Upper lobe of left lung (tissue), 6 donors: ENCODE results near the gene MCTP2. TPM values are rescaled to one million over a fixed set of nuclear protein-coding genes. Genes with fewer than 3 reads are reported as not detected.

ENCODE experiments used
- ATAC-seq, 2 donors: fragments of 200-7000 bp; cut with Tn5 transposase; one replicate each; pipeline ENCODE4 v1.9.1; 2022; ENCODE audit warnings: mild to moderate bottlenecking in 2 of 2, moderate library complexity in 2 of 2; ENCODE audit not compliant: low FRiP score in 2 of 2
- DNase-seq, 2 donors: peaks; one replicate each; pipeline ENCODE4 v3.0.0-alpha.2; 2019 to 2020
- H3K27ac ChIP-seq, 4 donors: fragments of 200-600 bp; sonication (generic); one replicate each; pipeline ENCODE4 v1.5.1; 2016 to 2019
- H3K27me3 ChIP-seq, 4 donors: fragments of 200-600 bp; sonication (generic); one replicate each; pipeline ENCODE4 v1.5.1; 2017 to 2019
- H3K36me3 ChIP-seq, 4 donors: fragments of 200-600 bp; sonication (generic); one replicate each; pipeline ENCODE4 v1.5.1; 2016 to 2019
- H3K4me1 ChIP-seq, 4 donors: fragments of 200-600 bp; sonication (generic); one replicate each; pipeline ENCODE4 v1.5.1; 2018 to 2019
- H3K4me3 ChIP-seq, 4 donors: fragments of 200-600 bp; sonication (generic); one replicate each; pipeline ENCODE4 v1.5.1; 2017 to 2019; ENCODE audit warnings: mild to moderate bottlenecking in 2 of 4, moderate library complexity in 1 of 4
- H3K9me3 ChIP-seq, 4 donors: fragments of 200-600 bp; sonication (generic); one replicate each; pipeline ENCODE4 v1.5.1; 2018 to 2019
- EP300 ChIP-seq, 4 donors: sonication (generic); formaldehyde crosslinking; IDR thresholded peaks; one replicate each; pipeline ENCODE4 v1.5.1; 2017; ENCODE audit warnings: antibody characterized with exemption in 4 of 4, control low read depth in 2 of 4
- POLR2A ChIP-seq, 4 donors: fragments of 450-650 bp; IDR thresholded peaks; one replicate each; pipeline ENCODE4 v1.5.1; 2016 to 2017; ENCODE audit warnings: antibody characterized with exemption in 4 of 4, mild to moderate bottlenecking in 2 of 4
- POLR2AphosphoS5 ChIP-seq, 2 donors: sonication (generic); formaldehyde crosslinking; IDR thresholded peaks; one replicate each; pipeline ENCODE4 v1.5.1; 2017; ENCODE audit warnings: antibody characterized with exemption in 2 of 2
- WGBS, 2 donors: methylation state at CpG; one replicate each; pipeline ENCODE4 v1.1.5; 2017 to 2018; 5-methylcytosine and 5-hydroxymethylcytosine counted together
- total RNA-seq, 6 donors: library from RNA; depleted of rRNA in 4 of 6; stranded (reverse); fragments of >200 nt in 4 of 6; gene quantifications; one replicate each; pipeline versions ENCODE4 v1.1.0 to v1.2.1, GENCODE V29; 2016 to 2021
- TF ChIP-seq, protein P1 (sequence below), 6 experiments: fragments of 450-650 bp in 4 of 6; fragments of 200-600 bp in 2 of 6; sonication (generic) in 2 of 6; IDR thresholded peaks; one replicate each; pipeline ENCODE4 v1.5.1; 2016 to 2019; ENCODE audit warnings: antibody characterized with exemption in 6 of 6
- donor health status: DM: no; HTN: no; CAD: no; lungs with moderate emphysema.
- donor health status: DM: no; HTN: yes; CAD: no; lungs with severe emphysema.

Gene MCTP2
- total RNA-seq, 6 donors from 2014 or later, result 33.4 to 64.8 (median 48.5) TPM

- no peaks in the 10 kb centered on the region for H3K27me3 ChIP-seq
- ATAC-seq, result no peak
- no peak overlapping the region for H3K4me3 ChIP-seq
Measured at GRCh38 chr15:94290730-94291129, 59.4 kb downstream of the MCTP2 start.

DNA sequence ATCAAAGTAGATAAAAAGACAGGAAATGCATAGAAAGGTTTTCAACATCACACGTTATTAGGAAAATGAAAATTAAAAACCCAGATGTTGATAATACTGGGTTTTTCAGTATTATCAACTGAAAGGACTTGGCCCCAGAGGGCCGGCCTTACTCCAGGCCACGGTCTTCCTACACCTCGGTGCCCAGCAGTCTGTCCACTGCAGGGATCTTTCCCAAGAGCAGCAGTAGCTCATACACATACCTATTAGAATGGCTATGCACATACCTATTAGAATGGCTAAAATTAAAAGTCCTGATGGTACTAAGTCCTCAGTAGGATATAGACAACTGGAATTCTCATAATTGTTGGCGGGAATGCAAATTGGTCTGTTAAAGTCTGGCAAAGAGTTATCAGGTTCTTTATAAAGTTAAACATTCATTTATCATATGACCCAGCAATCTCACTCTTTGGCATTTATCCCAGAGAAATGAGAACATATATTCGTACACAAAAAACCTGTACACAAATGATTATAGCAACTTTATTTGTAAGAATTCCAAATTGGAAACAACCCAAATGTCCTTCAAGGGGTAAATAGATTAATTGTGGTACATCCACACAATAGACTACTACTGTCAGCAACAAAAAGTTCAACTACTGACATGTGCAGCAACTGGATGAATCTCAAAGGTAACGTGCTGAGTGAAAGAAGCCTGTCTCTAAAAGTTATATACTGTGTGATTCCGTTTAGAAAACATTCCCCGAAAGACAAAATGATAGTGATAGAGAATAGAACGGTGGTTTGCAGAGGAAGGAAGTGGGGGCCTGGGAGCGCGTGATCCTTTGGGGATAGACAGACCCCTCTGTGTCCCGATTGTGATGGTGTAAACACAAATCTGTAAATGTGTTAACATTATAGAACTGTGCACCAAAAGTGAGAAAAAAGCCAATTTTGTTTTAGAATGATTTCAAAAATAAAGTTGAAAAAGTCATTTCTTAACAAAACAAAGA, 62.3 kb downstream of the MCTP2 start:
- TF ChIP-seq POLR2A (IDR thresholded peaks at IDR 0.05), result no peak
- TF ChIP-seq EP300 (IDR thresholded peaks at IDR 0.05), result no peak
- TF ChIP-seq, protein P1, sequence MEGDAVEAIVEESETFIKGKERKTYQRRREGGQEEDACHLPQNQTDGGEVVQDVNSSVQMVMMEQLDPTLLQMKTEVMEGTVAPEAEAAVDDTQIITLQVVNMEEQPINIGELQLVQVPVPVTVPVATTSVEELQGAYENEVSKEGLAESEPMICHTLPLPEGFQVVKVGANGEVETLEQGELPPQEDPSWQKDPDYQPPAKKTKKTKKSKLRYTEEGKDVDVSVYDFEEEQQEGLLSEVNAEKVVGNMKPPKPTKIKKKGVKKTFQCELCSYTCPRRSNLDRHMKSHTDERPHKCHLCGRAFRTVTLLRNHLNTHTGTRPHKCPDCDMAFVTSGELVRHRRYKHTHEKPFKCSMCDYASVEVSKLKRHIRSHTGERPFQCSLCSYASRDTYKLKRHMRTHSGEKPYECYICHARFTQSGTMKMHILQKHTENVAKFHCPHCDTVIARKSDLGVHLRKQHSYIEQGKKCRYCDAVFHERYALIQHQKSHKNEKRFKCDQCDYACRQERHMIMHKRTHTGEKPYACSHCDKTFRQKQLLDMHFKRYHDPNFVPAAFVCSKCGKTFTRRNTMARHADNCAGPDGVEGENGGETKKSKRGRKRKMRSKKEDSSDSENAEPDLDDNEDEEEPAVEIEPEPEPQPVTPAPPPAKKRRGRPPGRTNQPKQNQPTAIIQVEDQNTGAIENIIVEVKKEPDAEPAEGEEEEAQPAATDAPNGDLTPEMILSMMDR (IDR thresholded peaks at IDR 0.05), result no peak
- no peak for TF ChIP-seq POLR2AphosphoS5 (IDR thresholded peaks at IDR 0.05)
- H3K4me1 ChIP-seq, result peaks cover 0 to 8% (median 6%) of the 10 kb centered on the region in 4 donors
- no peaks in the 10 kb centered on the region for H3K27me3 ChIP-seq
- H3K36me3 ChIP-seq, result no peaks in the 10 kb centered on the region
- 45 to 53% methylated on average over 13 of the region's 13 CpGs for WGBS, 2 donors
- no peak overlapping the region for H3K4me3 ChIP-seq
- H3K9me3 ChIP-seq, result no peaks in the 10 kb centered on the region
- ATAC-seq (no peak), DNase-seq (no peak)
- no peak overlapping the region for H3K27ac ChIP-seq

More at GRCh38 chr15:94290730-94291129, 59.4 kb downstream of the MCTP2 start:
- 50 to 76% methylated on average over 1 of the region's 1 CpG for WGBS, 2 donors
- no peak for DNase-seq
- no peaks in the 10 kb centered on the region for H3K36me3 ChIP-seq
- H3K9me3 ChIP-seq, result no peaks in the 10 kb centered on the region
- no peak overlapping the region for H3K27ac ChIP-seq
- TF ChIP-seq EP300 (IDR thresholded peaks at IDR 0.05) (no peak), POLR2AphosphoS5 (IDR thresholded peaks at IDR 0.05) (no peak), POLR2A (IDR thresholded peaks at IDR 0.05) (no peak)
- TF ChIP-seq, protein P1 (IDR thresholded peaks at IDR 0.05), result no peak
- peaks cover 0 to 8% (median 0%) of the 10 kb centered on the region in 4 donors for H3K4me1 ChIP-seq

- Histone ChIP-seq H3K9me3 (no peaks in the 10 kb centered on the region), H3K4me1 (peaks cover 0 to 8% (median 6%) of the 10 kb centered on the region in 4 donors), H3K27ac (no peak overlapping the region), H3K4me3 (no peak overlapping the region), H3K27me3 (no peaks in the 10 kb centered on the region), H3K36me3 (no peaks in the 10 kb centered on the region)
- no peak for DNase-seq
- no peak for ATAC-seq
- WGBS, 2 donors, result 59 to 71% methylated on average over 1 of the region's 1 CpG
- TF ChIP-seq EP300 (IDR thresholded peaks at IDR 0.05) (no peak), POLR2A (IDR thresholded peaks at IDR 0.05) (no peak), POLR2AphosphoS5 (IDR thresholded peaks at IDR 0.05) (no peak)
- TF ChIP-seq, protein P1 (IDR thresholded peaks at IDR 0.05), result no peak
Measured at GRCh38 chr15:94294556-94294955, 63.2 kb downstream of the MCTP2 start.

GRCh38 chr15:94295275-94295674, 63.9 kb downstream of the MCTP2 start:
- WGBS, 2 donors, result 72 to 84% methylated on average over 4 of the region's 4 CpGs
- DNase-seq (no peak), ATAC-seq (no peak)
- H3K36me3 ChIP-seq, result no peaks in the 10 kb centered on the region
- no peak overlapping the region for H3K27ac ChIP-seq
- no peaks in the 10 kb centered on the region for H3K27me3 ChIP-seq
- H3K9me3 ChIP-seq, result no peaks in the 10 kb centered on the region
- H3K4me1 ChIP-seq, result peaks cover 0 to 8% (median 6%) of the 10 kb centered on the region in 4 donors
- H3K4me3 ChIP-seq, result no peak overlapping the region
- TF ChIP-seq, protein P1 (IDR thresholded peaks at IDR 0.05), result no peak
- no peak for TF ChIP-seq POLR2A (IDR thresholded peaks at IDR 0.05)
- TF ChIP-seq POLR2AphosphoS5 (IDR thresholded peaks at IDR 0.05), result no peak
- no peak for TF ChIP-seq EP300 (IDR thresholded peaks at IDR 0.05)
